8988T (cell line): ENCODE results near the gene DNMT1.
A peak's percentile ranks its signal among the peaks of the same experiment; 100 is the strongest.
"Not testable (repeated sequence)": the region's sequence is repeated elsewhere in the genome, so short reads cannot be mapped to it uniquely, and the experiment has no call there.

Source experiments
- DNase-seq: peaks from one replicate; pipeline ENCODE4 v3.0.0; 2011

DNMT1 gene

GRCh38 chr19:10194500-10195198 is at the start of gene DNMT1:
TSS of gene DNMT1 (minus strand) at chr19:10194953. CDS start at chr19:10194899, 54 bp downstream.
- peak; percentile 92 for DNase-seq

- no peak for DNase-seq
Observed at GRCh38 chr19:10243606-10244005, 48.9 kb upstream of the DNMT1 start.

- not testable (repeated sequence) for DNase-seq
Observed at GRCh38 chr19:10241826-10242449, 47.2 kb upstream of the DNMT1 start.

GRCh38 chr19:10238172-10238783 is 43.5 kb upstream of the DNMT1 start:
- no peak for DNase-seq

GRCh38 chr19:10237702-10238101 is 42.9 kb upstream of the DNMT1 start:
- no peak for DNase-seq

- DNase-seq, result not testable (repeated sequence)
Observed at GRCh38 chr19:10235409-10235808, 40.7 kb upstream of the DNMT1 start.

GRCh38 chr19:10235003-10235402 is 40.2 kb upstream of the DNMT1 start:
- no peak for DNase-seq

GRCh38 chr19:10233946-10234345 is 39.2 kb upstream of the DNMT1 start:
- no peak for DNase-seq

GRCh38 chr19:10231612-10232228 is 37.0 kb upstream of the DNMT1 start:
- DNase-seq, result no peak

GRCh38 chr19:10230861-10231611 is 36.3 kb upstream of the DNMT1 start, which contains the start of gene S1PR2:
TSS of gene S1PR2 (minus strand) at chr19:10231331. CDS start at chr19:10224905, 6,426 bp downstream.
- peak; percentile 69 for DNase-seq

- no peak for DNase-seq
Observed at GRCh38 chr19:10230173-10230860, 35.6 kb upstream of the DNMT1 start.

- peak; percentile 61 for DNase-seq
Observed at GRCh38 chr19:10228920-10229319, 34.2 kb upstream of the DNMT1 start.

- no peak for DNase-seq
Observed at GRCh38 chr19:10228393-10228792, 33.6 kb upstream of the DNMT1 start.

GRCh38 chr19:10227026-10227971 is 32.5 kb upstream of the DNMT1 start:
- no peak for DNase-seq

- DNase-seq, result no peak
Observed at GRCh38 chr19:10226376-10227025, 31.7 kb upstream of the DNMT1 start.

GRCh38 chr19:10226021-10226375 is 31.2 kb upstream of the DNMT1 start:
- DNase-seq, result no peak

GRCh38 chr19:10224337-10224736 is 29.6 kb upstream of the DNMT1 start:
- no peak for DNase-seq

GRCh38 chr19:10223488-10224213 is 28.9 kb upstream of the DNMT1 start:
- no peak for DNase-seq

- DNase-seq, result no peak
Observed at GRCh38 chr19:10222201-10222890, 27.6 kb upstream of the DNMT1 start.
